Mammary epithelial cell (primary cell): ENCODE results near the gene TCTN3.
"Not testable (repeated sequence)": the region's sequence is repeated elsewhere in the genome, so short reads cannot be mapped to it uniquely, and the experiment has no call there.

Experiments
- EZH2 ChIP-seq: IDR thresholded peaks from 2 replicates; pipeline ENCODE4 v1.6.1; 2012; ENCODE audit warnings: low read length, inconsistent platforms, borderline replicate concordance
- TF ChIP-seq, protein P1 (sequence below), 2 donors: IDR thresholded peaks in 1 of 2; conservative IDR thresholded peaks in 1 of 2; 2 replicates each; pipeline ENCODE4 v1.5.1; 2011 to 2012; ENCODE audit warnings: inconsistent platforms in 2 of 2, low read length in 2 of 2, mild to moderate bottlenecking in 2 of 2, control low read depth in 1 of 2, low read depth in 1 of 2; ENCODE audit not compliant: insufficient read depth in 1 of 2; ENCODE audit errors: extremely low read depth in 1 of 2

DNA sequence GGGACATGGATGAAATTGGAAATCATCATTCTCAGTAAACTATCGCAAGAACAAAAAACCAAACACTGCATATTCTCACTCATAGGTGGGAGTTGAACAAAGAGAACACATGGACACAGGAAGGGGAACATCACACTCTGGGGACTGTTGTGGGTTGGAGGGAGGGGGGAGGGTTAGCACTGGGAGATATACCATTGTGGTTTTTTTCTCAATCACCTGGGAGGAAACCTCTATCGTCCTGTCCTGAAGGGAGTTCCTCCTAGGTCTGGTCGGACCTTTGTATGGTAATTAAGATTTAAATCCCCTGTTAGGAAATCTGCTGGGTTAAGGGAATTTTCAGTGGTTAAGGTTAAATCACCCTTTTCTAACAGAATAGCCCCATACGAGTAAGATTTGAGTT, 28.8 kb upstream of the TCTN3 start:
- TF ChIP-seq, protein P1, sequence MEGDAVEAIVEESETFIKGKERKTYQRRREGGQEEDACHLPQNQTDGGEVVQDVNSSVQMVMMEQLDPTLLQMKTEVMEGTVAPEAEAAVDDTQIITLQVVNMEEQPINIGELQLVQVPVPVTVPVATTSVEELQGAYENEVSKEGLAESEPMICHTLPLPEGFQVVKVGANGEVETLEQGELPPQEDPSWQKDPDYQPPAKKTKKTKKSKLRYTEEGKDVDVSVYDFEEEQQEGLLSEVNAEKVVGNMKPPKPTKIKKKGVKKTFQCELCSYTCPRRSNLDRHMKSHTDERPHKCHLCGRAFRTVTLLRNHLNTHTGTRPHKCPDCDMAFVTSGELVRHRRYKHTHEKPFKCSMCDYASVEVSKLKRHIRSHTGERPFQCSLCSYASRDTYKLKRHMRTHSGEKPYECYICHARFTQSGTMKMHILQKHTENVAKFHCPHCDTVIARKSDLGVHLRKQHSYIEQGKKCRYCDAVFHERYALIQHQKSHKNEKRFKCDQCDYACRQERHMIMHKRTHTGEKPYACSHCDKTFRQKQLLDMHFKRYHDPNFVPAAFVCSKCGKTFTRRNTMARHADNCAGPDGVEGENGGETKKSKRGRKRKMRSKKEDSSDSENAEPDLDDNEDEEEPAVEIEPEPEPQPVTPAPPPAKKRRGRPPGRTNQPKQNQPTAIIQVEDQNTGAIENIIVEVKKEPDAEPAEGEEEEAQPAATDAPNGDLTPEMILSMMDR (conservative IDR thresholded peaks at IDR 0.05 in 1 of 2, IDR thresholded peaks at IDR 0.05 in 1 of 2; ENCODE audit: extremely low read depth in 1 of 2, insufficient read depth in 1 of 2, low read depth in 1 of 2, low read length in 2 of 2): not testable (repeated sequence)
- TF ChIP-seq EZH2: not testable (repeated sequence)
